Right lobe of liver (tissue), 4 donors: ENCODE results near the gene RAF1.

Source experiments
- CTCF ChIP-seq, 4 donors: fragments of 200-600 bp in 3 of 4; fragments of 450-650 bp in 1 of 4; IDR thresholded peaks; one replicate each; pipeline versions ENCODE4 v1.5.1 to v1.8.0; 2016 to 2022; ENCODE audit warnings: antibody characterized with exemption in 4 of 4, mild to moderate bottlenecking in 2 of 4
- POLR2A ChIP-seq: fragments of 450-650 bp; IDR thresholded peaks from one replicate; pipeline ENCODE4 v1.6.1; 2017; ENCODE audit warnings: antibody characterized with exemption, mild to moderate bottlenecking
- donor health status: DM: no; HTN: no; CAD: no.
- donor health status: DM: no; HTN: no; CAD: no.
- donor health status: DM: no; HTN: yes; CAD: no.

GRCh38 chr3:12615266-12615665 is 48.7 kb downstream of the RAF1 start:
- TF ChIP-seq CTCF (IDR thresholded peaks at IDR 0.05) = no peak
- no peak for TF ChIP-seq POLR2A
